Measurements from ENCODE around the gene SURF2. TPM values are rescaled to one million over a fixed set of nuclear protein-coding genes. Genes with fewer than 3 reads are reported as not detected.
"Not testable (repeated sequence)": the region's sequence is repeated elsewhere in the genome, so short reads cannot be mapped to it uniquely, and the experiment has no call there.

The SURF2 gene
- total RNA-seq, 1 experiment from 2014 or later = 39.5 TPM

DNA sequence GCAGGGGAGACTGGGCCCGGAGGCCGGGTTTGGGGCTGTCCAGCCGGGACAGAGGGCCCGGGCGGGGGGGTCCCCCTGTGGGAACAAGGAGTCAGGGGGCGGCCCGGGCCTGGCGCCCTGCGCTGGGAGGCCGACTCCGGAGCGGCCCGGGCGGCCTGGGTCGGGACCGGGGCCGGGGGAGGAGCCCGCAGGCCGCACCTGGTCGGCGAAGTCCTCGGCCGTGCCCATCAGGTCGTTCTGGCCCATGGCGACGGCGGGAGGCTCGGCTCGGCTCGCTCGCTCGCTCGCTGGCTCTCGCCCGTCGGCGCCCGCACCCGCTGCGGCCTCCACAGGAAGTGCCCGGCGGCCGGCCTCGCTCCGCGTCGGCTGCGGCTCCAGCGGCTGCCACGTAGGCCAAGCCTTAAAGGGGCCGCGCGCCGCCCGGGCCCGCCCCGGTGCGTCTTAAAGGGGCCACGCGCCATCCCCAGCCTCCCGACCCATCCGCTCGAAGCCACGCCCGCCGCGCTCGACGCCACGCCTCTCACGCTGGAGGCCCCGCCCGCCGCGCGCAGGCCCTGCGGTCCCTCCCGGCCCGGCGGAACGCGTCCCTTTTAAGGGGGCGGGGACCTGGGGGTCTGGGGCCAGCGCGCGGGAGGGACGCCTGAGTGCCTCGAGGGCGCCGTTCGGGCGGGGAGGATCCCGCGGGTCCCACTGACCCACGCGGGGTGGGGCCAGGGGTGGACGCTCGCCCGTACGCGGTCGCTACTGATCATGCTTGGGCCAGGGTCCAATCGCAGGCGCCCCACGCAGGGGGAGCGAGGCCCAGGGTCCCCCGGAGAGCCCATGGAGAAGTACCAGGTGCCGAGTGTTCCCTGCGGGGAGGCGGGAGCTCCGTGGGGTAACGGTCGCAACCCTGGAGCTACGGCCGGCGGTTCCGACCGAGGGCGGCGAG lies 19.6 kb downstream of the SURF2 start, which contains the start of the genes STKLD1 and SURF4:
Gene STKLD1, plus strand, starts transcription at position 643 of the 931 bp plus-strand sequence. Its CDS starts 108 bp downstream, at position 751.
Gene SURF4, minus strand, starts transcription at position 337 of the 931 bp plus-strand sequence. Its CDS starts 91 bp downstream, at position 246.
- BruUV-seq (replicated peaks) = no TSS peak
- intact Hi-C loops (cut with micrococcal nuclease) = no loop called here
- Mint-ChIP-seq H3K4me1 (ENCODE audit: insufficient read depth, unreplicated experiment) (peaks cover 28% of the 10 kb centered on the region), H3K9me3 (ENCODE audit: unreplicated experiment) (no peaks in the 10 kb centered on the region), H3K27me3 (ENCODE audit: insufficient read depth, unreplicated experiment) (no peaks in the 10 kb centered on the region), H3K36me3 (ENCODE audit: insufficient read depth, unreplicated experiment) (peaks cover 32% of the 10 kb centered on the region), H3K27ac (ENCODE audit: low read depth, unreplicated experiment) (peak within 1 kb of the TSS; percentile 95), H3K4me3 (ENCODE audit: unreplicated experiment) (peak within 1 kb of the TSS; percentile 92)
- TF ChIP-seq, protein P1, sequence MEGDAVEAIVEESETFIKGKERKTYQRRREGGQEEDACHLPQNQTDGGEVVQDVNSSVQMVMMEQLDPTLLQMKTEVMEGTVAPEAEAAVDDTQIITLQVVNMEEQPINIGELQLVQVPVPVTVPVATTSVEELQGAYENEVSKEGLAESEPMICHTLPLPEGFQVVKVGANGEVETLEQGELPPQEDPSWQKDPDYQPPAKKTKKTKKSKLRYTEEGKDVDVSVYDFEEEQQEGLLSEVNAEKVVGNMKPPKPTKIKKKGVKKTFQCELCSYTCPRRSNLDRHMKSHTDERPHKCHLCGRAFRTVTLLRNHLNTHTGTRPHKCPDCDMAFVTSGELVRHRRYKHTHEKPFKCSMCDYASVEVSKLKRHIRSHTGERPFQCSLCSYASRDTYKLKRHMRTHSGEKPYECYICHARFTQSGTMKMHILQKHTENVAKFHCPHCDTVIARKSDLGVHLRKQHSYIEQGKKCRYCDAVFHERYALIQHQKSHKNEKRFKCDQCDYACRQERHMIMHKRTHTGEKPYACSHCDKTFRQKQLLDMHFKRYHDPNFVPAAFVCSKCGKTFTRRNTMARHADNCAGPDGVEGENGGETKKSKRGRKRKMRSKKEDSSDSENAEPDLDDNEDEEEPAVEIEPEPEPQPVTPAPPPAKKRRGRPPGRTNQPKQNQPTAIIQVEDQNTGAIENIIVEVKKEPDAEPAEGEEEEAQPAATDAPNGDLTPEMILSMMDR (IDR thresholded peaks at IDR 0.05; ENCODE audit: unreplicated experiment) = no peak
- CTCF ChIA-PET = interaction anchor here (0.8 to 1.2 kb wide), 4 partner anchors 20 to 109 kb away, joined by 3 to 5 read pairs (median 3); partner anchors contain the start of genes SURF1 and SURF2
- POLR2A ChIA-PET = interaction anchor here (0.6 to 6.4 kb wide), 22 partner anchors 10 to 406 kb away, joined by 3 to 65 read pairs (median 4); partner anchors contain the start of genes CACFD1, MED22, REXO4 and RPL7A
- peak; percentile 96 for DNase-seq (ENCODE audit: unreplicated experiment)

DNA sequence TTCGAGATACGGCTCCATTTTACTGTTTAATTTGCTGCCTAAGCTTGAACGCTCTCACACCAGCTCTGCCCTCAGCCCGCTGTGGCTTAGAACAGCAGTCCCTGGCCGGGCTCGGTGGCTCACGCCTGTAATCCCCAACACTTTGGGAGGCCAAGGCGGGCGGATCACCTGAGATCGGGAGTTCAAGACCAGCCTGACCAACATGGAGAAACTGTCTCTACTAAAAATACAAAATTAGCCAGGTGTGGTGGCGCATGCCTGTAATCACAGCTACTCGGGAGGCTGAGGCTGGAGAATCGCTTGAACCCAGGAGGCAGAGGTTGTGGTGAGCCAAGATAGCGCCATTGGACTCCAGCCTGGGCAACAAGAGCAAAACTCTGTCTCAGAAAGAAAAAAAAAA lies 20.9 kb downstream of the SURF2 start:
- POLR2A ChIA-PET = interaction anchor here (0.6 to 3.4 kb wide), 15 partner anchors 13 to 588 kb away, joined by 3 to 33 read pairs (median 4); partner anchors contain the start of genes CACFD1, MED22, REXO4 and RPL7A
- intact Hi-C loops (cut with micrococcal nuclease); BruUV-seq (replicated peaks); DNase-seq (ENCODE audit: unreplicated experiment); H3K9me3 Mint-ChIP-seq (ENCODE audit: unreplicated experiment); H3K27me3 Mint-ChIP-seq (ENCODE audit: insufficient read depth, unreplicated experiment); H3K27ac Mint-ChIP-seq (ENCODE audit: low read depth, unreplicated experiment): not testable (repeated sequence)
- Mint-ChIP-seq H3K4me3 (ENCODE audit: unreplicated experiment) (peak overlapping the region; percentile 92), H3K4me1 (ENCODE audit: insufficient read depth, unreplicated experiment) (peaks cover 21% of the 10 kb centered on the region), H3K36me3 (ENCODE audit: insufficient read depth, unreplicated experiment) (peaks cover 28% of the 10 kb centered on the region)
- CTCF ChIA-PET = interaction anchor here (0.6 to 1.2 kb wide), 5 partner anchors 20 to 109 kb away, joined by 3 to 5 read pairs (median 3); partner anchors contain the start of genes SURF1 and SURF2

DNA sequence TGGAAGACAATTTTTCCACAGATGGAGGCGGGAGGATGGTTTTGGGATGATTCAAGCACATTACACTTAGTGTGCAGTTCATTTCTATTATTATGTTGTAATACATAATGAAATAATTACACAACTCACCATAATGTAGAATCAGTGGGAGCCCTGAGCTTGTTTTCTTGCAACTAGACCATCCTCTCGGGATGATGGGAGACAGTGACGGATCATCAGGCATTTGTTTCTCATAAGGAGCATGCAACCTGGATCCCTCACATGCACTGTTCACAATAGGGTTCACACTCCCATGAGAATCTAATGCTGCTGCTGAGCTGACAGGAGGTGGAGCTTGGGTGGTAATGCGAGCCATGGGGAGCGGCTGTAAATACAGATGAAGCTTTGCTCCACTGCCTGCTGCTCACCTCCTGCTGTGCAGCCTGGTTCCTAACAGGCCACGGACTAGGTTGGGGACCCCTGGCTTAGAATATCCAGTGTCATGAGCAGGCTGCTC lies 21.4 kb downstream of the SURF2 start:
- Mint-ChIP-seq H3K27ac (ENCODE audit: low read depth, unreplicated experiment) (no peak overlapping the region), H3K4me1 (ENCODE audit: insufficient read depth, unreplicated experiment) (peaks cover 21% of the 10 kb centered on the region), H3K36me3 (ENCODE audit: insufficient read depth, unreplicated experiment) (peaks cover 23% of the 10 kb centered on the region), H3K27me3 (ENCODE audit: insufficient read depth, unreplicated experiment) (no peaks in the 10 kb centered on the region), H3K9me3 (ENCODE audit: unreplicated experiment) (no peaks in the 10 kb centered on the region), H3K4me3 (ENCODE audit: unreplicated experiment) (no peak overlapping the region)
- intact Hi-C loops (cut with micrococcal nuclease) = no loop called here
- TF ChIP-seq, protein P1 (IDR thresholded peaks at IDR 0.05; ENCODE audit: unreplicated experiment) = no peak
- BruUV-seq (replicated peaks) = no TSS peak
- ChIA-PET CTCF (interaction anchor here (0.6 to 1.1 kb wide), 4 partner anchors 28 to 109 kb away, joined by 3 to 5 read pairs (median 3); no protein-coding TSS in a partner anchor), POLR2A (interaction anchor here (0.6 to 3.4 kb wide), 9 partner anchors 13 to 587 kb away, joined by 3 to 33 read pairs (median 5); partner anchors contain the start of genes CACFD1, MED22, REXO4 and RPL7A)
- DNase-seq (ENCODE audit: unreplicated experiment) = peak; percentile 65

DNA sequence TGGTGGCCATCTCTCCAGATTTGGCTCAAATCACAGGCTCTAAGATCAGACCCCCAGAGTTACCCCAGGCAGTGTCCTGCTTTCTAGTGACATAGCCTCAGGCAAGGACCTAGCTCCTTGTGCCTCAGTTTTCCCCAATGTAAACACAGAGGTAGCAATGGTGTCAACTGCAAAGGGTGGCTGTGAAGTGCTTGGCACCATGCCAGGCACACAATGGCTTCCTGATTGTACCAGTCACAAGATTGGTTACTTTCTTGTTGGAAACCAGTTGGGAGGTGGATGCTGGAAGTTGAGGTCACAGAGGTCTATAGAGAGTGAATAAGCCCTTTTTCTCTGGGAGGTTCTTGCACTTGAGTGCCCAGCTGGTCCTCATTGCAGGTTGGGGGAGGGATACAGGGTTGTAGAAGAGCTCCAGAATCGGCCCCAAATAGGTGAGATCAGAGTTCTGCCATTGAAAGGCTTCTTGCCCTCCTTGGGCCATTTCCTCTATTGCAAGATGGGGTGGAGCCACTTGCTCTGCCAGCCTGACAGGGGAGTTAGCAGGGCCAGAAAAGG lies 22.1 kb downstream of the SURF2 start:
- intact Hi-C loops (cut with micrococcal nuclease) = no loop called here
- peaks cover 16% of the 10 kb centered on the region for H3K36me3 Mint-ChIP-seq (ENCODE audit: insufficient read depth, unreplicated experiment)
- ChIA-PET POLR2A (interaction anchor here (1.0 to 3.4 kb wide), 5 partner anchors 17 to 39 kb away, joined by 3 to 33 read pairs (median 18); partner anchors contain the start of genes MED22, REXO4, RPL7A and SURF1), CTCF (interaction anchor here (0.6 to 1.4 kb wide), 2 partner anchors 32 to 109 kb away, joined by 3 read pairs; no protein-coding TSS in a partner anchor)
- H3K27me3 Mint-ChIP-seq (ENCODE audit: insufficient read depth, unreplicated experiment) = no peaks in the 10 kb centered on the region
- BruUV-seq (replicated peaks) = no TSS peak
- no peak overlapping the region for H3K4me3 Mint-ChIP-seq (ENCODE audit: unreplicated experiment)
- peaks cover 21% of the 10 kb centered on the region for H3K4me1 Mint-ChIP-seq (ENCODE audit: insufficient read depth, unreplicated experiment)
- no peak for DNase-seq (ENCODE audit: unreplicated experiment)
- TF ChIP-seq, protein P1 (IDR thresholded peaks at IDR 0.05; ENCODE audit: unreplicated experiment) = no peak
- no peak overlapping the region for H3K27ac Mint-ChIP-seq (ENCODE audit: low read depth, unreplicated experiment)
- H3K9me3 Mint-ChIP-seq (ENCODE audit: unreplicated experiment) = no peaks in the 10 kb centered on the region

Data from MCF 10A (cell line).